ENCODE measurements around the gene RABGAP1L.

RABGAP1L gene

GRCh38 chr1:174902531-174903099 is 743.3 kb downstream of the RABGAP1L start:
- no peak for DNase-seq

- no peak for DNase-seq
These were observed 752.3 kb downstream of the RABGAP1L start for GRCh38 chr1:174911606-174912005.

GRCh38 chr1:174912264-174912663 is 752.9 kb downstream of the RABGAP1L start:
- DNase-seq: no peak

GRCh38 chr1:174913225-174913903 is 754.0 kb downstream of the RABGAP1L start:
- no peak for DNase-seq

GRCh38 chr1:174914991-174915390 is 755.7 kb downstream of the RABGAP1L start:
- no peak for DNase-seq

GRCh38 chr1:174916846-174917245 is 757.5 kb downstream of the RABGAP1L start:
- DNase-seq: no peak

GRCh38 chr1:174920093-174920492 is 760.8 kb downstream of the RABGAP1L start:
- DNase-seq: no peak

GRCh38 chr1:174922121-174922520 is 762.8 kb downstream of the RABGAP1L start:
- DNase-seq: no peak

GRCh38 chr1:174923820-174924219 is 764.5 kb downstream of the RABGAP1L start:
- no peak for DNase-seq

GRCh38 chr1:174928541-174928940 is 769.2 kb downstream of the RABGAP1L start:
- DNase-seq: no peak

- no peak for DNase-seq
These were observed 771.9 kb downstream of the RABGAP1L start for GRCh38 chr1:174931214-174931613.

- no peak for DNase-seq
These were observed 773.3 kb downstream of the RABGAP1L start for GRCh38 chr1:174932587-174932986.

GRCh38 chr1:174935961-174936727 is 776.8 kb downstream of the RABGAP1L start:
- no peak for DNase-seq

- DNase-seq: no peak
These were observed 779.1 kb downstream of the RABGAP1L start for GRCh38 chr1:174938281-174939007.

- no peak for DNase-seq
These were observed 780.6 kb downstream of the RABGAP1L start for GRCh38 chr1:174939775-174940545.

GRCh38 chr1:174940646-174941175 is 781.4 kb downstream of the RABGAP1L start:
- no peak for DNase-seq

- DNase-seq: no peak
These were observed 783.4 kb downstream of the RABGAP1L start for GRCh38 chr1:174942547-174943255.

GRCh38 chr1:174946031-174946430 is 786.7 kb downstream of the RABGAP1L start:
- DNase-seq: no peak

GRCh38 chr1:174949061-174949460 is 789.7 kb downstream of the RABGAP1L start:
- no peak for DNase-seq

- no peak for DNase-seq
These were observed 790.3 kb downstream of the RABGAP1L start for GRCh38 chr1:174949645-174950044.

- DNase-seq: no peak
These were observed 794.2 kb downstream of the RABGAP1L start for GRCh38 chr1:174953285-174954072.
